ENCODE measurements around the gene LMX1B. TPM values are rescaled to one million over a fixed set of nuclear protein-coding genes. Genes with fewer than 3 reads are reported as not detected.

Gene LMX1B
- total RNA-seq, 1 experiment from 2014 or later, result not detected

- Histone ChIP-seq H3K27me3 (ENCODE audit: low read length) (no peaks in the 10 kb centered on the region), H3K4me1 (ENCODE audit: low read length) (no peaks in the 10 kb centered on the region), H3K4me3 (ENCODE audit: low read length) (no peak overlapping the region), H3K4me2 (ENCODE audit: low read depth, low read length, poor library complexity, severe bottlenecking) (no peak overlapping the region), H4K20me1 (ENCODE audit: insufficient read depth, low read depth, low read length) (no peaks in the 10 kb centered on the region), H3K36me3 (ENCODE audit: insufficient read depth, low read length) (no peaks in the 10 kb centered on the region), H3K9ac (ENCODE audit: low read length) (no peak overlapping the region), H2AFZ (ENCODE audit: low read length) (no peak overlapping the region), H3K27ac (ENCODE audit: low read length) (no peak overlapping the region), H3K79me2 (ENCODE audit: low read length) (no peaks in the 10 kb centered on the region), H3K9me2 (replicated peaks; ENCODE audit: insufficient read depth, low read length) (no peaks in the 10 kb centered on the region), H3K9me3 (ENCODE audit: low read length) (no peaks in the 10 kb centered on the region)
- DNase-seq, result no peak
These were observed 31.3 kb upstream of the LMX1B start for GRCh38 chr9:126582427-126582826.

- no peaks in the 10 kb centered on the region for H3K9me3 ChIP-seq (ENCODE audit: low read length)
- H3K27me3 ChIP-seq (ENCODE audit: low read length), result no peaks in the 10 kb centered on the region
- H3K36me3 ChIP-seq (ENCODE audit: insufficient read depth, low read length), result no peaks in the 10 kb centered on the region
- H3K79me2 ChIP-seq (ENCODE audit: low read length), result no peaks in the 10 kb centered on the region
- H2AFZ ChIP-seq (ENCODE audit: low read length), result no peak overlapping the region
- H3K4me1 ChIP-seq (ENCODE audit: low read length), result no peaks in the 10 kb centered on the region
- H3K4me2 ChIP-seq (ENCODE audit: low read depth, low read length, poor library complexity, severe bottlenecking), result no peak overlapping the region
- H3K4me3 ChIP-seq (ENCODE audit: low read length), result no peak overlapping the region
- no peak overlapping the region for H3K9ac ChIP-seq (ENCODE audit: low read length)
- no peak for DNase-seq
- no peak overlapping the region for H3K27ac ChIP-seq (ENCODE audit: low read length)
- no peaks in the 10 kb centered on the region for H3K9me2 ChIP-seq (replicated peaks; ENCODE audit: insufficient read depth, low read length)
- no peaks in the 10 kb centered on the region for H4K20me1 ChIP-seq (ENCODE audit: insufficient read depth, low read depth, low read length)
These were observed 30.5 kb upstream of the LMX1B start for GRCh38 chr9:126583144-126583760.

- H3K27ac ChIP-seq (ENCODE audit: low read length), result no peak overlapping the region
- no peaks in the 10 kb centered on the region for H4K20me1 ChIP-seq (ENCODE audit: insufficient read depth, low read depth, low read length)
- no peaks in the 10 kb centered on the region for H3K27me3 ChIP-seq (ENCODE audit: low read length)
- no peaks in the 10 kb centered on the region for H3K9me2 ChIP-seq (replicated peaks; ENCODE audit: insufficient read depth, low read length)
- no peaks in the 10 kb centered on the region for H3K79me2 ChIP-seq (ENCODE audit: low read length)
- H3K4me2 ChIP-seq (ENCODE audit: low read depth, low read length, poor library complexity, severe bottlenecking), result no peak overlapping the region
- no peak for DNase-seq
- H3K9ac ChIP-seq (ENCODE audit: low read length), result no peak overlapping the region
- H3K36me3 ChIP-seq (ENCODE audit: insufficient read depth, low read length), result no peaks in the 10 kb centered on the region
- H3K4me3 ChIP-seq (ENCODE audit: low read length), result no peak overlapping the region
- no peaks in the 10 kb centered on the region for H3K4me1 ChIP-seq (ENCODE audit: low read length)
- no peaks in the 10 kb centered on the region for H3K9me3 ChIP-seq (ENCODE audit: low read length)
- H2AFZ ChIP-seq (ENCODE audit: low read length), result no peak overlapping the region
These were observed 29.1 kb upstream of the LMX1B start for GRCh38 chr9:126584611-126585010.

- no peak overlapping the region for H3K27ac ChIP-seq (ENCODE audit: low read length)
- no peaks in the 10 kb centered on the region for H3K27me3 ChIP-seq (ENCODE audit: low read length)
- H2AFZ ChIP-seq (ENCODE audit: low read length), result no peak overlapping the region
- H3K36me3 ChIP-seq (ENCODE audit: insufficient read depth, low read length), result no peaks in the 10 kb centered on the region
- H4K20me1 ChIP-seq (ENCODE audit: insufficient read depth, low read depth, low read length), result no peaks in the 10 kb centered on the region
- H3K9me3 ChIP-seq (ENCODE audit: low read length), result no peaks in the 10 kb centered on the region
- H3K9me2 ChIP-seq (replicated peaks; ENCODE audit: insufficient read depth, low read length), result no peaks in the 10 kb centered on the region
- no peaks in the 10 kb centered on the region for H3K79me2 ChIP-seq (ENCODE audit: low read length)
- H3K9ac ChIP-seq (ENCODE audit: low read length), result no peak overlapping the region
- no peaks in the 10 kb centered on the region for H3K4me1 ChIP-seq (ENCODE audit: low read length)
- H3K4me3 ChIP-seq (ENCODE audit: low read length), result no peak overlapping the region
- no peak overlapping the region for H3K4me2 ChIP-seq (ENCODE audit: low read depth, low read length, poor library complexity, severe bottlenecking)
- DNase-seq, result no peak
These were observed 27.5 kb upstream of the LMX1B start for GRCh38 chr9:126586236-126586635.

- H3K4me1 ChIP-seq (ENCODE audit: low read length), result no peaks in the 10 kb centered on the region
- no peak overlapping the region for H3K4me2 ChIP-seq (ENCODE audit: low read depth, low read length, poor library complexity, severe bottlenecking)
- H2AFZ ChIP-seq (ENCODE audit: low read length), result no peak overlapping the region
- H3K27ac ChIP-seq (ENCODE audit: low read length), result no peak overlapping the region
- H3K27me3 ChIP-seq (ENCODE audit: low read length), result no peaks in the 10 kb centered on the region
- no peak overlapping the region for H3K9ac ChIP-seq (ENCODE audit: low read length)
- no peak overlapping the region for H3K4me3 ChIP-seq (ENCODE audit: low read length)
- H3K9me2 ChIP-seq (replicated peaks; ENCODE audit: insufficient read depth, low read length), result no peaks in the 10 kb centered on the region
- no peaks in the 10 kb centered on the region for H3K36me3 ChIP-seq (ENCODE audit: insufficient read depth, low read length)
- no peaks in the 10 kb centered on the region for H3K79me2 ChIP-seq (ENCODE audit: low read length)
- no peaks in the 10 kb centered on the region for H4K20me1 ChIP-seq (ENCODE audit: insufficient read depth, low read depth, low read length)
- H3K9me3 ChIP-seq (ENCODE audit: low read length), result no peaks in the 10 kb centered on the region
- DNase-seq, result no peak
These were observed 26.2 kb upstream of the LMX1B start for GRCh38 chr9:126587187-126588185.

- no peaks in the 10 kb centered on the region for H3K9me3 ChIP-seq (ENCODE audit: low read length)
- H3K36me3 ChIP-seq (ENCODE audit: insufficient read depth, low read length), result no peaks in the 10 kb centered on the region
- H3K9me2 ChIP-seq (replicated peaks; ENCODE audit: insufficient read depth, low read length), result no peaks in the 10 kb centered on the region
- H3K27me3 ChIP-seq (ENCODE audit: low read length), result no peaks in the 10 kb centered on the region
- H3K9ac ChIP-seq (ENCODE audit: low read length), result no peak overlapping the region
- H3K79me2 ChIP-seq (ENCODE audit: low read length), result no peaks in the 10 kb centered on the region
- H3K4me3 ChIP-seq (ENCODE audit: low read length), result no peak overlapping the region
- H3K4me1 ChIP-seq (ENCODE audit: low read length), result no peaks in the 10 kb centered on the region
- no peak overlapping the region for H3K27ac ChIP-seq (ENCODE audit: low read length)
- no peak for DNase-seq
- no peak overlapping the region for H2AFZ ChIP-seq (ENCODE audit: low read length)
- no peak overlapping the region for H3K4me2 ChIP-seq (ENCODE audit: low read depth, low read length, poor library complexity, severe bottlenecking)
- H4K20me1 ChIP-seq (ENCODE audit: insufficient read depth, low read depth, low read length), result no peaks in the 10 kb centered on the region
These were observed 25.1 kb upstream of the LMX1B start for GRCh38 chr9:126588491-126589168.

- H3K27me3 ChIP-seq (ENCODE audit: low read length), result no peaks in the 10 kb centered on the region
- H3K9me3 ChIP-seq (ENCODE audit: low read length), result no peaks in the 10 kb centered on the region
- H3K9ac ChIP-seq (ENCODE audit: low read length), result no peak overlapping the region
- DNase-seq, result no peak
- H3K79me2 ChIP-seq (ENCODE audit: low read length), result no peaks in the 10 kb centered on the region
- no peak overlapping the region for H3K4me2 ChIP-seq (ENCODE audit: low read depth, low read length, poor library complexity, severe bottlenecking)
- H3K9me2 ChIP-seq (replicated peaks; ENCODE audit: insufficient read depth, low read length), result no peaks in the 10 kb centered on the region
- no peak overlapping the region for H3K27ac ChIP-seq (ENCODE audit: low read length)
- no peak overlapping the region for H3K4me3 ChIP-seq (ENCODE audit: low read length)
- H3K4me1 ChIP-seq (ENCODE audit: low read length), result no peaks in the 10 kb centered on the region
- no peak overlapping the region for H2AFZ ChIP-seq (ENCODE audit: low read length)
- no peaks in the 10 kb centered on the region for H3K36me3 ChIP-seq (ENCODE audit: insufficient read depth, low read length)
- no peaks in the 10 kb centered on the region for H4K20me1 ChIP-seq (ENCODE audit: insufficient read depth, low read depth, low read length)
These were observed 24.4 kb upstream of the LMX1B start for GRCh38 chr9:126589349-126589748.

GRCh38 chr9:126591083-126591482 lies 22.6 kb upstream of the LMX1B start:
- Histone ChIP-seq H3K4me2 (ENCODE audit: low read depth, low read length, poor library complexity, severe bottlenecking) (no peak overlapping the region), H3K9ac (ENCODE audit: low read length) (no peak overlapping the region), H3K27ac (ENCODE audit: low read length) (no peak overlapping the region), H2AFZ (ENCODE audit: low read length) (no peak overlapping the region), H3K79me2 (ENCODE audit: low read length) (no peaks in the 10 kb centered on the region), H3K36me3 (ENCODE audit: insufficient read depth, low read length) (no peaks in the 10 kb centered on the region), H3K4me3 (ENCODE audit: low read length) (no peak overlapping the region), H3K27me3 (ENCODE audit: low read length) (no peaks in the 10 kb centered on the region), H4K20me1 (ENCODE audit: insufficient read depth, low read depth, low read length) (no peaks in the 10 kb centered on the region), H3K4me1 (ENCODE audit: low read length) (no peaks in the 10 kb centered on the region), H3K9me2 (replicated peaks; ENCODE audit: insufficient read depth, low read length) (no peaks in the 10 kb centered on the region), H3K9me3 (ENCODE audit: low read length) (0 out of 2 replicates have a peak, but pooled peaks cover 3% of the 10 kb centered on the region)
- no peak for DNase-seq

All from Karpas-422 (cell line).